Activated naive CD8-positive, alpha-beta T cell treated with anti-CD3 and anti-CD28 coated beads, Interleukin-2, amount 10 ng/mL, durations not matched to agents 7 days and 5 days (primary cell): ENCODE measurements around the gene ARHGAP27. TPM values are rescaled to one million over a fixed set of nuclear protein-coding genes. Genes with fewer than 3 reads are reported as not detected.

Source experiments
- total RNA-seq, 2 experiments: library from RNA; stranded (reverse); gene quantifications; one replicate each; pipeline ENCODE4 v1.2.3, GENCODE V29; 2021

Gene ARHGAP27
- total RNA-seq, 2 experiments from 2014 or later: 99.8 to 114 TPM

Other genes with a start within 250 kb of the ARHGAP27 start
- gene FMNL1, start 211.0 kb downstream of the ARHGAP27 start, total RNA-seq: 100 to 1,000 TPM; 408 to 411 TPM
- gene SPATA32, start 170.8 kb downstream of the ARHGAP27 start, total RNA-seq: under 1 TPM; 0.53 to 0.65 TPM
- gene MAP3K14, start 115.8 kb downstream of the ARHGAP27 start, total RNA-seq: 10 to 100 TPM; 25.9 to 33.7 TPM
- gene PLEKHM1, start 57.9 kb upstream of the ARHGAP27 start, total RNA-seq: 10 to 100 TPM; 61.3 to 63.1 TPM